ENCODE results near the gene RXFP2.

RXFP2 gene

GRCh38 chr13:31767175-31767900, 28.0 kb downstream of the RXFP2 start:
- peak; percentile 82 for DNase-seq (ENCODE audit: low read depth, low spot score)

DNA sequence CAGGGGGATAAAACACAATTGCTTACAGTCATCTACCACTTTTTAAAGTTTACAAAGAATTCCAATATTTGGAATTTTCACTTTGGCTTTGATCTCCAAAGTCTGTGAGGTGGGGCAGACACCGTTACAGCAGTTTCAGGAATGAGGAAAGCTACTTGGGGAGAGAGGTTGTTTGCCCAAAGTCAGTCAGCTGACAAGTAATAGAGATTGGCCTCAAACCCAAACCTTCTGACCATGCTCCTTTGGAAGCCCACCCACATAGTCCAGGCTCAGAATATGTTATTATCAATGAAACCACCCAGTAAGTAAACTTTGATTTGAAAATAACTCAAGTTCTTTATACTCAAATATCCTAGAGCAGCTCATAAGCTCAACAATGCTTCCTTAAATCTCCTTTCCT, 29.0 kb downstream of the RXFP2 start:
- no peak for DNase-seq (ENCODE audit: low read depth, low spot score)

DNA sequence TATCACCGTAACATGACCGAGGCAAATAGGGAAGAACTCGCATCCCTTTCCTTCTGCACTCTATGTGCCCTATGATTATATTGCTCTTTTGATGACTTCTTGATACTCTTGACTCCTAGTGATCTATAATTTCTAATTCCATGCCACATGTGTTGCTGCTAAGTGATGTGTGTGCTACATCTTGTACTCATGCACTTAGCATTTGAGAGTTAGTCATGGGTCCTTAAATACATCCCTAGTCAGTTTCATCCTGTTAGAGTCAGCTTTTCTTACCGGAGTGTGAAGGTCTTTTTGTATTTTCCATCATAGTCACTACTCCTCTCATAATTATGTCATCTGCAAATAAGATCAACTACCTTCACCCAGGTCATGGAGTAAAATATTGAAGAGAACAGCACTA, 30.2 kb downstream of the RXFP2 start:
- DNase-seq (ENCODE audit: low read depth, low spot score) = no peak

GRCh38 chr13:31772231-31772630, 32.9 kb downstream of the RXFP2 start:
- DNase-seq (ENCODE audit: low read depth, low spot score) = peak; percentile 28

DNA sequence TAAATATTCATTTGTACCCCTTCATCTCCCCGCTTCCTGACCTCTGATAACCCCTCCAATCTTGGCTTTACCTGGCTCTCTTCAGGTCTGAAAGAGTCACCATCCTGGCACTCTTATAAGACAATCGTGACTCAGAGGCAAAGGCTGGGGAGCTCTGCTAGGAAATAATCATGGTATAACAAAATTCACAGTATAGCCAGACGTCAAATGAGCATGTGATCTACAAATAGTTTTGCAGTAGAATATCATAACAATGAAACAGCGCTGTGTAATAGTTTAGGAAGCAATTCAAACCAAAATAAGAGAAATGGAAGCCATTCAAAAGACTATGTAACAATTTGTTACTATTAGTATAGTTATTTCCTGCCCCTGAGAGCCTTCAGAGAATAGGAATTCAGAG, 34.2 kb downstream of the RXFP2 start:
- peak; percentile 28 for DNase-seq (ENCODE audit: low read depth, low spot score)

DNA sequence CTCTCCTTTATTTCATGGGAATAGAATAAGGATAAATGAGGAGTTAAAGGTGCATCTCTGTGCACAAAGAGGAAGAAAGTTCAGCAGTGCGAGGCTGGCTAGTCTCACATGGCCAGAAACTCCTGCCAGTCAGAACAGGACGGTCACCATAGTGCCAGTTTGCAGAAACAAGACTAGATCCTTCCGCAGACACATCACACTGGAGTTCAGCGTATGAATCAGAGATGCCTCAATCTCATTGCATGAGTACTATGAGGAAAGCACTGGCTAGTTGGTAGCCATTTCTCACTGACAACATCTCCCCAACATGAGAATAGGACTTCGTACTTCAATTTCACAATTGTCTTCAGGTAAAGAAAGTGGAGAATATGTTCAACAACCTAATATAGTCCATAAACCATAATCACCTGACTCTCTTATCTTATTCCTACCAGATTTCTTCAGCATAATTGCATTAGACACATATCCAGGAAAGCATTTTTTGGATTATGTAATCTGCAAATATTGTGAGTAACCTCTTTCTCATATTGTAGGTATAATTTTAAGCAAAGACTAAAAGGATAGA, 34.9 kb downstream of the RXFP2 start:
- DNase-seq (ENCODE audit: low read depth, low spot score) = no peak

DNA sequence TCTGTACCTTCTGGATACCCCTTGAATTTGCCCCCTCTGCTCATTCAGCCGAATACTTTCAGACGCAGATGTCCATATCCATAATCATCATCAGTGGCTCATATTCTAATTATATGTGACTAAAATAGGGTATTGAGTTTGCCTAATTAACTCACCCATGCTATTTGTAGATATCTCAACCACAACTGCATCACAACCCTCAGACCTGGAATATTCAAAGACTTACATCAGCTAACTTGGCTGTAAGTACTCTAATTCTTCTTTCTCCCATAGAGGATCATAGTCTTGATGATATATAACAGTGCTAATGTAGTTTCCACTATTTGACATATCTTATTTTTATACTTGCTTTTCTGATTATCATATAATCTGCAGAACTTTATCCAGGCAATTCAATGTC, 35.8 kb downstream of the RXFP2 start:
- no peak for DNase-seq (ENCODE audit: low read depth, low spot score)

DNA sequence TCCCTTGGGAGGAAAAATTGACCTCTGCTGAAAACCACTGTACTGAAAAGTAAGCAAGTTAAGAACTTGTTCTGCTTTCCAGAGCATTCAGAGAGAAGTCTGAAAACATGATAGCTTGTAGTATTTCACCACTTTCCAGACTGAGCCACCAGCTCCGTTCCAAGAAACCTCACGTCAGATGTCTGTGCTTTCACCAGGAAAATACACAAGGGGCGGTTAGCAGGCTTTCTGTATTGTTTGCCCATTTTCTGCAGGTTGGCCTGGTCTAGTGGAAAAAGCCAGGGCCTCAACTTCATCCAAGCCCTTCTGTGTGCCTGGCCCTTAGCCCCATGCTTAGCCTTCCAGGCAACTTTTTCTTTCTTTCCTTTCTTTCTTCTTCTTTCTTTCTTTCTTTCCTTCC, 36.4 kb downstream of the RXFP2 start:
- no peak for DNase-seq (ENCODE audit: low read depth, low spot score)

DNA sequence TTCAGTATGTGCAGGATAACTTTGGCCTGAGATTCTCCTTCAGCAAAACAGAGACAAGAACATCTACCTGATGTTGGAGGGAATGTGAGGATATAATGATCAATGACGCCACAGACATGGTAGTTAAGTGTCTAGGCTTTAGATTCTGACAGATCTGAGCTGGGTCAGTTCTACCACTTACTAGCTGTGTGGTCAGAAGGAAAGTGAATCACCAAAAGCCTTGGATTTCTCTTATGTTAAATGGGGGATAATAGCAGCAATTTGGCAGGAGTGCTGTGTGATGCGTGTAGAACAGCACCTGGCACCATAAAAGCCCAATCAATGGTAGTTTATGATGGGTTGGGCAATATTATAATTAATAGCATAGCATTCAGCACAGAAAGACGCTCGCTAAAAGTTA, 41.7 kb downstream of the RXFP2 start:
- DNase-seq (ENCODE audit: low read depth, low spot score) = no peak

DNA sequence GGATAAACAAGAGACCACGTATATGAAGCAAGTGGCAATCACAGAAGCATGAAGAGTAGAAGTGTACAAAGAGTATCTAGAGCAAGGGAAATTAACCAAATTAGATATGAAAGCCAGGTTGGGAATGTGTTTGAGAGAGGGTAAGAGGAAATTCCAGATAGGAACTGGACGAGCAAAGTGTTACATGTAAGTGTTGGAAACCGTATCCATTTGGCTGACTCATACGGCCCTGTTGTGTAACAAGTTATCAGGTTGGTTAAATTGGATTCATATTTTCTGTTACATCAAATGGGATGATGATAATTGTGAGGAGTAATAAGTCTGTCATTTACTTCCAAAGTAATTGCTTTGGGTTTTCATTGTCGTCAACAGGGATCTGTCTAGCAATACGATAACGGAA, 46.7 kb downstream of the RXFP2 start:
- DNase-seq (ENCODE audit: low read depth, low spot score) = no peak

- peak; percentile 43 for DNase-seq (ENCODE audit: low read depth, low spot score)
Measured at GRCh38 chr13:31790992-31791391, 51.7 kb downstream of the RXFP2 start.

- DNase-seq (ENCODE audit: low read depth, low spot score) = no peak
Measured at GRCh38 chr13:31793246-31793645, 53.9 kb downstream of the RXFP2 start.

DNA sequence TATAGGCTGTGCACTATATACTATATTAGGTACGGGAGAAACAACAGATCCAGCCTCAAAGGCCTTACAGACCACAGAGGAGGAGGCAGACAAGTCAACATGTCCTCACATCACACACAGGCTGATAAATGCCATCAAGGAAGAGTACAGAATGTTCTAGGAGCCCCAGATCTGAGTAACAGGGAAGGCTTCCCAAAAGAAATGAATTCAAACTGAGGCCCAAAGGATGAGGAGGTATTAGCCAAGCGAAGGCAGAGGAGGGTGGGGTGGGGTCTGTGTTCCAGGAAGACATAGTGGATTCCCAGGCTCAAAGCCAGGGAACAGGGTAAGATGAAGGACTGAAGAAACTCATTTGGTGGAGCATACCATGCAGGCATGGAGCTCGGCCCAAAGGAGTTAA, 55.1 kb downstream of the RXFP2 start:
- no peak for DNase-seq (ENCODE audit: low read depth, low spot score)

DNA sequence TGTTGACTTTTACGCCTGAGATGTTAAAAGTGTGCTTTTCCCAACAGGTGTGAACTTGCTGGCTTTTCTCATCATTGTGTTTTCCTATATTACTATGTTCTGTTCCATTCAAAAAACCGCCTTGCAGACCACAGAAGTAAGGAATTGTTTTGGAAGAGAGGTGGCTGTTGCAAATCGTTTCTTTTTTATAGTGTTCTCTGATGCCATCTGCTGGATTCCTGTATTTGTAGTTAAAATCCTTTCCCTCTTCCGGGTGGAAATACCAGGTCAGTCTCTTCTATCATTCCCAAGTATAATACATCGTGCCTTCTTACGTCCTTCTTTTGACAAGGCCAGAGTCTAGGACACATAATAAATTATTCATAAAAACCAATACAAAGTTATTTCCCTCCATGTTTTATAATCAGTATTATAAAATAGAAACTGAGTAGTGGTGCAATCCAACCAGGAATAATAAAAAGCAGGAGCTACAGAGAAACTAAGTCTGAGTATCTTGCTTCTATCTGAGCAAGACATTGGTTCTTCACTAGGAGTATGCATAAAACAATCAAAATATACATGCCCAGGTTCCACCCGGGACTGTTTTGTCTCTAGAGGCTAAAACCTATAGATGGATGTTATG, 57.9 kb downstream of the RXFP2 start:
- DNase-seq (ENCODE audit: low read depth, low spot score) = peak; percentile 49

DNA sequence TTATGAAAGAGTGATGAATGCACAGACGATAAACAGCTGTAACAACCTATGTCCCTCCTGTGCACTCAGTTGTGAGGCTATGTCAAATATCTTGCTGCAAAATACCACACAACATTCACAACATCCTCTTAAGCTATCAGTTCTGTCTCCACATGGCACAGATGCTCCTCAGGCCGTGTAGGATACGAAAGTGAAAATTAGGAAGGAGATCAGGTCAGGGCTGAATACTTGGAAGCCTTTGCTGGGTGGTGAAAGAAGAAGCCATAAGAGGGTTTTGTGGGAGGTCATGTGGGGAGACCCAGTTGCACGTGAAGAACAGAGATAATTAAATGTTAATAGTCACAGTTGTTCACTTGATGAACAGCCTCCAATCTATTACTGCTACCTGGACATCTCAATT, 58.9 kb downstream of the RXFP2 start:
- no peak for DNase-seq (ENCODE audit: low read depth, low spot score)

DNA sequence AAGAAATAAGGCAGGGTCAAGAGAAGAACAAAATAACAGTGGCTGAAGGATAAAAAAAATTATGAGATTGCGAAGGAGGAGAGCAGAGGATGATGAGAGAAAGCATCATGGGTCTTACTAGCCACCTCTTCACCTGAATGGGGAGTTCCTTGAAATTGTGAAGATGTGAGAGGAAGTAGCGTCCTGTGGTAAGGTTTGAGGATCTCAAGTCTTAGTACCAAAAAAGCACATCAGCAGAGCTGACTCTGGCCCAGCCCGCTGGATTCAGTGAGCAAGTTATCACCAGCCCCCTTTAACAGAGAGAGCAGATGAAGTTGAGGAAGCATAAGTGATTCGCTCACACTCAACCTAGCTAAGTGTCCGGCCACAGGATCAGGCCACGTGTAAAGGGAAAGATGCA, 61.8 kb downstream of the RXFP2 start:
- no peak for DNase-seq (ENCODE audit: low read depth, low spot score)

GRCh38 chr13:31803311-31803710, 64.0 kb downstream of the RXFP2 start:
- no peak for DNase-seq (ENCODE audit: low read depth, low spot score)

GRCh38 chr13:31805841-31806240, 66.5 kb downstream of the RXFP2 start:
- DNase-seq (ENCODE audit: low read depth, low spot score) = no peak

GRCh38 chr13:31807090-31807541, 67.8 kb downstream of the RXFP2 start:
- DNase-seq (ENCODE audit: low read depth, low spot score) = peak; percentile 44

DNA sequence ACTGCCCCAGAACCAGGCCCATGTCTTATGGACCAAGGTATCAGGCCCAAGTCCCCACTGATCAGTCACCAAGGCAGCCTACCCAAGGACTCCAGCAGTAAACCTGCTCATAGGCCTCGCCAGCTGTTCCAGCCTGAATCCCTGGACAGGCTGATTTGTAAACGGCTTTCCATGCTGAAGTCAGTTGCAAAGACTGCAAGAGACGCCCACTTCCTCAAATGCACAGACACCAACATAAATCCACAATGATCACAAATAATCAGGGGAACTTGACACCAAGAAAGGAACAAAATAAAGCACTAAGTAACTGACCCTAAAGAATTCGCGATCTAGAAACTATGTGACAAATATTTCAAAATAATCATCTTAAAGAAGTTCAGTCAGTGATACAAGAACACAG, 75.2 kb downstream of the RXFP2 start:
- DNase-seq (ENCODE audit: low read depth, low spot score) = no peak

DNA sequence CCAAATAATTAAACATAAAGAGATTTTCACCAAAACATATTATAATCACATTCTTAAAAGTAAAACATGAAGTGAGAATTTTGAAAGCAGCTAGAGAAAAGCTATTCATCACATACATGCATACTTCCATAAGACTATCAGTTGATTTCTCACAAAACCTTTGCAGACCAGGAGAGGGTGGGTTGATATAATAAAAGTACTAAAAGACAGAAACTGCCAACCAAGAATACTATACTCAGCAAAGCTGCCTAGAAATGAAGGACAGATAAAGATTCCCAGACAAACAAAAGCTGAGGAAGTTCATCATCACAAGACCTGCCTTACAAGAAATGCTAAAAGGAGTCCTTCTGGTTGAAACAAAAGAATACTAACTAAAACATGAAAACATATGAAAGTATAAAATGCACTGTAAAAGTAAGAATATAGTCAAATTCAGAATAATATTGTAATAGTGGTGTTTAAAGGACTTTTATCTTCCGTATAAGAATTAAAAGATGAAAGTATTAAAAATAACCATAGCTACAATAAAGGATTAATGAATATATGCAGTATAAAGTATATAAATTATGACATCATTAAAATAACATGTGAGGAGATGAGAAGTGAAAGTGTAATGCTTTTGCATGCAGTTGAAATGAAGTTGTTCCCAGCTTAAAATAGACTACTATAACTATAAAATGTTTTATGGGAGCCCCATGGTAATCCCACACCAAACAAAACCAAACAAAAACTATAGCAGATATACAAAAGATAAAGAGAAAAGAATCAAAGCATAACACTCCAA, 76.2 kb downstream of the RXFP2 start:
- no peak for DNase-seq (ENCODE audit: low read depth, low spot score)

DNA sequence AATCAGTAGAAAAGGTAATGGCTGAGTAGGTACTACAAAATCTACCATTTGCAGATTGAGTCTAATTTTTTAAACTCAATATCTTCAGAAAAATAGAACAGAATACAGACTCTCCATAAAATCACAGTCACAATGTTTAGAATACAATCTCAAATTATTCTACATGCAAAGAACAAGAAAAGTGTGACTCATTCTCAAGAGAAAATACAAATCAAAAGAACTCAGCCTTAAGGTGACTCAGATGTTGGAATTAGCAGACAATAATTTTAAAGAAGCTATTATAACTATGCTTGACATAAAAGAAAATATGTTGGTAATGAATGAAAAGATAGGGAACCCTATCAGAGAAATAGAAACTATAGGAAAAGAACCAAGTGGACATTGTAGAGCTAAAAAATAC, 78.9 kb downstream of the RXFP2 start:
- DNase-seq (ENCODE audit: low read depth, low spot score) = no peak

Data from astrocyte of the hippocampus (primary cell).